ENCODE results near the gene COL13A1.

The COL13A1 gene

GRCh38 chr10:69848454-69848853 lies 46.7 kb downstream of the COL13A1 start:
- no peak for DNase-seq

GRCh38 chr10:69849825-69850224 lies 48.1 kb downstream of the COL13A1 start:
- DNase-seq: no peak

GRCh38 chr10:69850440-69850839 lies 48.7 kb downstream of the COL13A1 start:
- no peak for DNase-seq

GRCh38 chr10:69851306-69851705 lies 49.6 kb downstream of the COL13A1 start:
- DNase-seq: no peak

DNA sequence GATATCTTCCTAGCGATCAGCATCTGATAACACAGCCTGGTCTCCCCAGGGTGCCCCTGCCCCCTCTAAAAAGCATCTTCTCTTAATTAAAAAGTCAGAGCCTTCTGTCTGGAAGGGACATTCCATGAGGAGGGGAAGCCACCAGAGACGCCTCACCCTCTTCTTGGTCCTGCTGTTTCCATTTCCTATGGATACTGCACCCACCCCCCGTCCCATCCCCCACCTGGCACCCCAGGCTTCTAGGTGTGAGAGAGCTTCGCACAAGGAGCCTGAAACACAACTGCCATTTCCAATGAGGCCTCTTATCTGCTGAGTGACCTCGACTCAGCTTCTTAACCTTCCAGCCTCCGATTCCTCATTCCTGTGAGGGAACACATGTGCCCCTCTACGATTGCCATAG lies 51.4 kb downstream of the COL13A1 start:
- DNase-seq: no peak

- no peak for DNase-seq
Observed at GRCh38 chr10:69854511-69855345, 53.0 kb downstream of the COL13A1 start.

DNA sequence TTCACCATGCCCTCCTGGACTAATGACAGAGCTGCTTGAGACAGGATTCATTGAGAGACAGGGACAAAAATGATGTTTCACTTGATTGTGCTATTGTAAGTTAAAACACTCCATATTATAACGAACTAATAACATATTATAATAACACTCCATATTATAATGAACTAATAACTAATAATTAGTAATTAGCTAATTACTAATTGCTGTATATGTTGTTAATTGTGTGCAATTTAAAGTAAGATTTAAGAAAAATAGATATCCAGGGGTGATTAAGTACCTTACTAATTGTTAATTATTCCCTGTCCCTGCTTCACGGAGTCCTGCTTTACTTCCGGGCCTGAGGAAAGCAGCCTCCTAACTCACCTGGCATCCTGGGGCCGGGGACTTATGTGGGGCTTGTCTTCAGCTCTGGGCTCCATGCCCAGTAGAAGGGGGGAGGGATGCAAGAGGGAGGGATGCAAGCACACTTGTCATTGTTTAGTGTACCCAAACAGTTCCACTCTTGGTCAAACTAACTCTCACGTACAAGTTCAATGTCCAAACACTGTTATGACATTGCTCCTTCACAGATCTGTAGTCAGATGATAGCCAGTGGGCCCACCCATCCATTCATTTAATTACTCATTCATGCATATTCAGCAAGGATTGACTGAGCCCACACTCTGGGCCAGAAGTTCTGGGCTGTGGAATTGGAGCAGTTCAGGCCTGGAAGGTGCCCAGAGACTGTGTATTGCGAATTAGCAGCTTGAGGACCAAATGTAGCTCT lies 53.8 kb downstream of the COL13A1 start:
- DNase-seq: no peak

DNA sequence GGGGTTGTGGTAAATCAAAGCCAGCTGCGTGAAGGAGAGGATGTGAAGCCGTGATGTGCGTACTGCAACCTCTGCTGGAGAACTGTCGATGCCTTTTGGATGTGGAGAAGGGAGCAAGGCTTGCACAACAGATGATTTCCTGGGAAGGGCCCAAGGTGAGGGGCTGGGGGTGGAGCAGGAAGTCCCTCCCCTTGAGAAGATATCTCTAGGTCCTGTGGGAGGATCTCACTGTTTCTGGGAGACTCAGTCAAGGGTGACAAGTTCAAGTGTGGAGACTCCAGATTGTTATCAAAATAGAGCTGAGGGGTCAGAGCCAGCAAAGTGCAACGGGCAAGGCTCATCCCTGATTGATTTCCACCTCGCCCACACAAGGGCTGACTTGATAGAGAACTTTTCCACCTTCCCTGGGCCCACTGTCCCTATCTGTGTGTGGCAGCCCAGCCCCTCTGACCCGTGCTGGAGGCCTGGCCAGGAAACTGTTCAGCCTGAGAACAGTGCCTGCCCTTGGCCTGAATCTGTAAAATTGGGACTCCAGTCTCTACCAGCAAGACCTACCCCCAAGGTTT lies 55.0 kb downstream of the COL13A1 start:
- no peak for DNase-seq

- DNase-seq: no peak
Observed at GRCh38 chr10:69858201-69858600, 56.5 kb downstream of the COL13A1 start.

- no peak for DNase-seq
Observed at GRCh38 chr10:69860271-69860670, 58.6 kb downstream of the COL13A1 start.

DNA sequence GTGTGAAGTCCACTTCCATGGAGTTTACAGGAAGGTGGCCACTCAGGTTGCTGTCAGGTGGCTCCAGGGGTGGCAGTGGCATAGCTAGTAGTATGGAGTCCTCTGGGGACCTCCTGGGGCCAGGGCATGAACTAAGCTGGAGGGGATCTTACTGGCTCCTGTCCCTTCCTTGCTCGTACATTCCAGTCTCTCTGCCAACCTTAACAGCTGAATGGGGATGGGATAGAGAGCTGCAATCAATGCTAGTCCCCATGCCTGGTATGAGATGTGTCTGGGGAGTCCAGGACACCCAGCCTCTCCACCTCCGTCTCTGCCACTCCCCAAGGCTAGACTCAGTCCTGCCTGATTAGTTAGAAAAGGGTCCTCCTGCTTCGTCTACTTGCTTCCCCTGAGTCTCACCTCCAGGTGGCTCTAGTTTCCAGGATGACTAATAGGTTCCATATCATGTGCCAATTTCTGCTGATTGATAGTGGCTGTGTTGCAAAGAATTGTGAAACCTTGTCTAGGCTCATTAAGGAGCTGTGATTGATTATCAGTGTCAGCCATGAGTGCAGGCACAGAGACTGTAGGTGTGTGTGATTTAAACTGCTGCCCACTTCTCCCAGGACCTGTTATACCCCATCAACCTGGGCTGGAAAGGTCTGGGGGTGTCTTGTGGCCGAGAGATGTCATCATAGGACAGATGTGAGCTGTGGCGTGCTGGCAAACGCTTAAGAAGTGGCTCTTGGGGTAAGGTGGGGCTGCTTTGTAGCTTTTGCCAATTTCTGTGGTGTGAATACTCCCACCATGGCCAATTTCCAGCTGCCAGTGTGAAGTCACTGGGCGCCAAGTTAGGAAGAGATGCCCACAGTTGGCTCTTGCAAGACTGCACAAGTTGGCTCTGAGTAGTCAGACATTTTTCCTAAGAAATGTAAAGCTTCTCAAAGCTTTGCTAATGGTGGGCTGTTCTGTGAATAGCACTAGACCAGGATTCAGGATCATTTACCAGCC lies 59.8 kb downstream of the COL13A1 start:
- peak; percentile 72 for DNase-seq

DNA sequence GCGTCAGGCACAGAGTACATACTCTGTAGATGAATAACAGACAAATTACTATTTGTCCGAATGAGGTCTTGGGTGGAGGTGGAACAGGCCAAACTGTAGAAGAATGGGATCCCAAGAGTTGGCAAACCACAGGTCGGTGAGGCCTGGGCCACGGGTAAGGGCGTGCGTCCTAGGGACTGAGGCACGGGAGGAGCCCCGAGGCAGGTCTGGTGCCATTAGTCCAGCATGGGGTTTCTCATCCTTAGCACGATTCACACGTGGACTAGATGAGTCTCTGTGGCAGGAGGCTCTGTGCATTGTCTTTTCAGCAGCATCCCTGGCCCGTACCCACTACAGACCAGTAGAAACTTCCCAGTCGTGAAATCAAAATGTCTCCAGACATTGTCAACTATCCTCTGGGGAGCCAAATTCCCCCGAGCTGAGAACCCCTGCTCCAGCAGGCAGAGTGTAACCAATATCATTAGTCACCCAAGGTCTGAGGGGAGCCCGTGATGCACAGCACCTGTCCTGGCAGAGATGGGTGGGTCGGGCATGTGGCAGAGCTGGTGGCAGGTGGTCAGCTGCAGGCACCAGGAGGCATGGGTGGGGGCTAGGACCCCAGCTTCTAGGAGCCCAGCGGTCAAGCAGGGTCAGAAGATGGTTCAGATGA lies 61.3 kb downstream of the COL13A1 start:
- no peak for DNase-seq

GRCh38 chr10:69863580-69863979 lies 61.9 kb downstream of the COL13A1 start:
- peak; percentile 8 for DNase-seq

GRCh38 chr10:69864321-69864720 lies 62.6 kb downstream of the COL13A1 start:
- DNase-seq: no peak

GRCh38 chr10:69865450-69865849 lies 63.7 kb downstream of the COL13A1 start:
- no peak for DNase-seq

DNA sequence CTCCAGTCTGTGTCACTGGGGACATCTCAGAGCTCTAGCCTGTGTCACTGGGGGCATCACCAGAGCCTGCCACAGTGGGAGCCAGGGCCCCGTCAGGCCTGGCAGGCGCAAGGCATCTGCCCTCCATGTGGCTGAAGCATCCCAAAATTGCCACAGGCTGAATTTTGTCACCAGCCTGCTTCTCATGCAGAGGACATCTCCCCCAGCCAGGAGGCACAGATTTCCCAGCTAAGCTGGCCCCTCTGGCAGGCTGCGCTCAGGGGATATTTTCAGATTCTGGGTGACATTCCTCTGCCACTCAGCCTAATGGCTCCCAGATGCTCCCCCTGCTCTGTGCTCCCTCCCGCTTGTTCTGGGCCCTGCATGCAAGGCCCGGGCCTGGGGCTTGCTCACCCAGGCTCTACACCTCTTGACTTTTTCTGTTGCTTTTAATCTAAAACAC lies 64.6 kb downstream of the COL13A1 start:
- DNase-seq: no peak

DNA sequence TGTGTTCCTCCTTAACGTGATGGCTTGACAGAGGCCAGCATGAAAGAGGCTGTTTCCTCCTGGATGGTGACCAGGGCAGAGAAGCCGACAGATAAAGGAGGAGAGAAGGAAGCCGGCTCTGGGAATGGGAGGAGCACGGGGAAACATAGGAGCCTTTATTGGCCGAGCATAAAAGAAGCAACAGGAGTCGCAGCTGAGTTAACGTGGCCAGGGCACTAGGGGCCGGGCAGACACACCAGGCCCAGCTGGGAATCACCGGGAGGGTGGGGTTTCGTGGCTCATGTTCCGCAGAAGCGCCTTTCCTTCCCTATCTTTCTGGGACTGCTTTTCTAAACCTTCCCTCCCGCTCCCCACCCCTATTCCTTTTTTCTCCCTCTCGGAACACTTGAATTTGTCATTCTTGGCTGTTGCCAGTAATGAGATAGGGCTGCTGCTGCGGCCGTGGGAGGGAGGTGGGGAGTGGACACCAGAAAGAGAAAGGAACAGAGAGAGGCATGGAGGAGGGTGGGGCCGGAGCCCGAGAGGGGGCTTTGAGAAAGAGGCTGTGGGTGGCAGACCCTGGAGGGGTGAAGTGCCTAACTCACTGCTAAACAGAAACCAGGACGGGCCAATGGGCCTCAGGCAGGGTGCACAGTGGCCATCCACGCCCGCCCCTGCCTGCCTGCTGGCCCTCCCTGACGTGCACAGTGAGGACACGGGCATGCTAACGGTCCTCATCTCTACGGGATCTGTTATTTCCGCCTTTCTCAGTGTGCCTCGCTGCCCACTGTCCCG lies 65.2 kb downstream of the COL13A1 start:
- DNase-seq: no peak

GRCh38 chr10:69867699-69868558 lies 66.2 kb downstream of the COL13A1 start:
- no peak for DNase-seq

DNA sequence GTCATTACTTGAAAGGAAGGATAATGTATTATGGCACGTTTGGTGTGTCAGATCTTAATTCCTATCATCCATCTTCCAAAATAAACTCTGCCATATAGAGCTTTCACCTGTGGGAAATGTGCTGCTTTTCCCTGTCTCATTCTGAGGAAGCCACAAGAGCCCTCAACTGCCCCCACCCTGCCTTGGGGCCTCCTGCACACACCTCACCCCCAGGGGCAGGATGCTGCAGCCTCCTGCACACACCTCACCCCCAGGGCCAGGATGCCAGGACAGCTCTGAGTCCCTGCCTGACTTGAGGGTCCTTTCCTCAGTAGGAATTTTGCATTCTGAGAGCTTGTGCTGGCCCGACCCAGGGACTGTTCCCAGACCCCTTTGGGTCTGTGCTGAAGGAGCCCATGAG lies 67.1 kb downstream of the COL13A1 start:
- no peak for DNase-seq

DNA sequence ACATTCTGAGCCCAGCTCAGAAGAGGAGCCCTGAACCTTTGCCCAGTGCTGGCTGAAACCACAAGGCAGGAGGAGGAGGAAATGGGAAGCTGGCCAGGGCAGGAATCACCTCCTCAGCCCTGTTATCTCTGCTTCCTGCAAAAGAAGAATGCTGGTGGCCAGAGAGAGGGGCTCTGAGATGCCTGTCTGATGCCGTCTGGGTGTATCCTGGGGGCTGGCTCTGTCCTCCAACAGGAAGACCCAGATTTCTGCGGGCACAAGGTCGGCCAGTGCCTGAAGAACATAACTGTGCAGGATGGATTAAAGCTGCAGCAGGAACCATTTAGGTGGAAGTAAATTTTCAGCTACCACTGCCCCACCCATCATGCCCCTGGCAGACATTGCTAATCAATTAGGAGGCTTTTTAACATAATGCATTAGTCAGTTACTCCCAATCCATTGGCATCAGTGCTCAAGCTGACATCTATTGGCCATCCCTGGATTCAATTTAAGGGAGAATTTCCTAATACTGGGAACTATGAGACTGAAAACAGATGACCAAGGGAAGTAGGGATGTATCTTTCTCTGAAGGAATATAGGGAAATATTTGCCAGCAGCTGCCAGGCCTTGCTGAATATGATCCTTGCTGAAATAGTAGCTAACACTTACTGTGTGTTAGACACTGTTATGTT lies 67.7 kb downstream of the COL13A1 start:
- no peak for DNase-seq
